Cardiac septum (tissue), 1 donor: ENCODE results near the gene DST. TPM values are rescaled to one million over a fixed set of nuclear protein-coding genes. Genes with fewer than 3 reads are reported as not detected.
A peak's percentile ranks its signal among the peaks of the same experiment; 100 is the strongest.
"Not testable (repeated sequence)": the region's sequence is repeated elsewhere in the genome, so short reads cannot be mapped to it uniquely, and the experiment has no call there.

Source experiments
- DNase-seq: peaks from one replicate; pipeline ENCODE4 v3.0.0-alpha.2; 2020; ENCODE audit warnings: low spot score
- intact Hi-C: fragments of 100-400 bp; cut with DNase I; formaldehyde crosslinking; loops from one replicate; pipeline ENCODE4 v1.14.0; 2022
- total RNA-seq: library from RNA; stranded (reverse); fragmentation: NEBNext Ultra II Directional; extraction: Animal tissue kit (Norgen Biotek cat#: 25700); gene quantifications from one replicate; pipeline ENCODE4 v1.2.1, GENCODE V29; 2021
- donor health status: DM: no; HTN: no; CAD: no.

DST gene
- total RNA-seq, 1 donor from 2014 or later, result 457 TPM

GRCh38 chr6:56505512-56506260 lies 137.0 kb downstream of the DST start:
- DNase-seq, result no peak
- intact Hi-C loops, result no loop called here

- no peak for DNase-seq
- intact Hi-C loops, result no loop called here
Measured at GRCh38 chr6:56501993-56502392, 140.7 kb downstream of the DST start.

- no peak for DNase-seq
- intact Hi-C loops, result no loop called here
Measured at GRCh38 chr6:56499095-56499494, 143.6 kb downstream of the DST start.

- intact Hi-C loops, result no loop called here
- no peak for DNase-seq
Measured at GRCh38 chr6:56497691-56498090, 145.0 kb downstream of the DST start.

GRCh38 chr6:56497240-56497639 lies 145.4 kb downstream of the DST start:
- intact Hi-C loops, result no loop called here

GRCh38 chr6:56496650-56497049 lies 146.0 kb downstream of the DST start:
- intact Hi-C loops, DNase-seq: not testable (repeated sequence)

More at GRCh38 chr6:56497240-56497639, 145.4 kb downstream of the DST start:
- DNase-seq, result no peak

GRCh38 chr6:56495654-56496053 lies 147.0 kb downstream of the DST start:
- intact Hi-C loops, result no loop called here

GRCh38 chr6:56491606-56492328 lies 150.9 kb downstream of the DST start:
- DNase-seq, result peak; percentile 74
- intact Hi-C loops, result loop anchor here (5.0 kb wide), 1 partner anchor 51 kb away; no protein-coding TSS in a partner anchor

More at GRCh38 chr6:56495654-56496053, 147.0 kb downstream of the DST start:
- no peak for DNase-seq

- intact Hi-C loops, result loop anchor here (5.0 kb wide), 1 partner anchor 51 kb away; no protein-coding TSS in a partner anchor
Measured at GRCh38 chr6:56490993-56491392, 151.7 kb downstream of the DST start.

GRCh38 chr6:56489559-56489958 lies 153.1 kb downstream of the DST start:
- intact Hi-C loops, result no loop called here

More at GRCh38 chr6:56490993-56491392, 151.7 kb downstream of the DST start:
- no peak for DNase-seq

GRCh38 chr6:56488281-56488680 lies 154.4 kb downstream of the DST start:
- intact Hi-C loops, result no loop called here
- no peak for DNase-seq

More at GRCh38 chr6:56489559-56489958, 153.1 kb downstream of the DST start:
- no peak for DNase-seq

GRCh38 chr6:56486681-56487080 lies 156.0 kb downstream of the DST start:
- intact Hi-C loops, result no loop called here
- no peak for DNase-seq

GRCh38 chr6:56484669-56485068 lies 158.0 kb downstream of the DST start:
- intact Hi-C loops, result no loop called here

GRCh38 chr6:56483929-56484328 lies 158.8 kb downstream of the DST start:
- intact Hi-C loops, result no loop called here
- no peak for DNase-seq

More at GRCh38 chr6:56484669-56485068, 158.0 kb downstream of the DST start:
- no peak for DNase-seq

- DNase-seq, result no peak
- intact Hi-C loops, result no loop called here
Measured at GRCh38 chr6:56482525-56482924, 160.2 kb downstream of the DST start.

- intact Hi-C loops, result no loop called here
- no peak for DNase-seq
Measured at GRCh38 chr6:56481957-56482356, 160.7 kb downstream of the DST start.

- intact Hi-C loops, result no loop called here
Measured at GRCh38 chr6:56480654-56481337, 161.9 kb downstream of the DST start.

GRCh38 chr6:56480246-56480645 lies 162.4 kb downstream of the DST start:
- no peak for DNase-seq
- intact Hi-C loops, result no loop called here

More at GRCh38 chr6:56480654-56481337, 161.9 kb downstream of the DST start:
- no peak for DNase-seq

GRCh38 chr6:56479381-56479780 lies 163.3 kb downstream of the DST start:
- no peak for DNase-seq
- intact Hi-C loops, result no loop called here

- DNase-seq, result no peak
- intact Hi-C loops, result no loop called here
Measured at GRCh38 chr6:56478202-56478601, 164.5 kb downstream of the DST start.
